ENCODE data around the gene ZNF324B.
"Not testable (repeated sequence)": the region's sequence is repeated elsewhere in the genome, so short reads cannot be mapped to it uniquely, and the experiment has no call there.

ZNF324B gene

DNA sequence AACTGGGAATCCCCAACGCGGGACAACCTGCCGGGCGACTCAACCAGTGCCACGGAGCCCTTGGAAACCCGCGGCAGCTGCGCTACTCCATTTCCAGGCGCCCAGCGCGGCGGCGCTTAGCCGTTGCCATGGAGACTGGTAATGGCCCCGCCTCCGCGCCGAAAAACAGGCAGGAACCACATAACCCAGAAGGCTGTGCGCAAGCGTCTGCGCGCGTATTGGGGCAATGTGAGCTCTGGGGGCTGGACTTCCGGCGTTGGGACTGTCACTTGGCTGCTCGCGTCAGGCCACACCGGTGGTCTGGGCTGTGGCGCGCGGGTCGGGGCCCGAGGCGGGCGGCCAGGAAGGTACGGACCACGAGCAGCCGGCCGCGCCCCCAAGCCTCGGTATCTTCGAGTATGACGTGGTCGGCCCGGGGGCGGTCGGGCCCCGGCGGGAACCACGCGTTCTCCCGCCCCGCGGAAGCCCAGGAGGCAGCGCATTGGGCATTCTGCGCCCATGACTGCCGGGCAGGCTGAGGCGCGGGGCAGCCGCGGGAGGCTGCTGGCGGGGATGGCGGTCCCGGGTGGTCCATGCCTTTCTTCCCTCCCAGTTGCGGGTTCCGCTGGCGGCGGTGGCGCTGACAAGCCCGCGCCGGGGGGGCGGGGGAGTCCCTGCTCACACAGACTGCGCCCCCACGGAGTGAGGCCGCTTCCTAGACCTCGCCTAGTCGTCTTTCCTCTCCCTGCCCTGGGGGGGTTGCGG, at the start of gene ZNF324B:
ZNF324B (plus strand) TSS at position 265 of the 744 bp plus-strand sequence. CDS start 2,080 bp downstream, outside the sequence.
- H3K79me2 ChIP-seq (ENCODE audit: low read length) = no peaks in the 10 kb centered on the region
- no peaks in the 10 kb centered on the region for H3K9me2 ChIP-seq (replicated peaks; ENCODE audit: insufficient read depth, low read length)
- DNase-seq = peak; percentile 98
- H3K9me3 ChIP-seq (replicated peaks; ENCODE audit: insufficient read depth, low read length) = no peaks in the 10 kb centered on the region
- no peaks in the 10 kb centered on the region for H4K20me1 ChIP-seq (ENCODE audit: insufficient read depth, low read length)
- no peaks in the 10 kb centered on the region for H3K27me3 ChIP-seq (replicated peaks; ENCODE audit: insufficient read depth, low read length)
- peak within 1 kb of the TSS; percentile 65 for H3K9ac ChIP-seq (ENCODE audit: low read length)
- H3K36me3 ChIP-seq (replicated peaks; ENCODE audit: insufficient read depth, low read length) = no peaks in the 10 kb centered on the region; the same call in 1 of the 2 replicates
- TF ChIP-seq, protein P1, sequence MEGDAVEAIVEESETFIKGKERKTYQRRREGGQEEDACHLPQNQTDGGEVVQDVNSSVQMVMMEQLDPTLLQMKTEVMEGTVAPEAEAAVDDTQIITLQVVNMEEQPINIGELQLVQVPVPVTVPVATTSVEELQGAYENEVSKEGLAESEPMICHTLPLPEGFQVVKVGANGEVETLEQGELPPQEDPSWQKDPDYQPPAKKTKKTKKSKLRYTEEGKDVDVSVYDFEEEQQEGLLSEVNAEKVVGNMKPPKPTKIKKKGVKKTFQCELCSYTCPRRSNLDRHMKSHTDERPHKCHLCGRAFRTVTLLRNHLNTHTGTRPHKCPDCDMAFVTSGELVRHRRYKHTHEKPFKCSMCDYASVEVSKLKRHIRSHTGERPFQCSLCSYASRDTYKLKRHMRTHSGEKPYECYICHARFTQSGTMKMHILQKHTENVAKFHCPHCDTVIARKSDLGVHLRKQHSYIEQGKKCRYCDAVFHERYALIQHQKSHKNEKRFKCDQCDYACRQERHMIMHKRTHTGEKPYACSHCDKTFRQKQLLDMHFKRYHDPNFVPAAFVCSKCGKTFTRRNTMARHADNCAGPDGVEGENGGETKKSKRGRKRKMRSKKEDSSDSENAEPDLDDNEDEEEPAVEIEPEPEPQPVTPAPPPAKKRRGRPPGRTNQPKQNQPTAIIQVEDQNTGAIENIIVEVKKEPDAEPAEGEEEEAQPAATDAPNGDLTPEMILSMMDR (IDR thresholded peaks at IDR 0.05; ENCODE audit: low read length) = no peak
- TF ChIP-seq EZH2phosphoT487 (IDR thresholded peaks at IDR 0.05; ENCODE audit: low read length) (no peak), EZH2 (optimal IDR thresholded peaks at IDR 0.05; ENCODE audit: low read depth, low read length) (no peak)
- peak within 1 kb of the TSS; percentile 73 for H2AFZ ChIP-seq (ENCODE audit: low read length)
- peak within 1 kb of the TSS; percentile 77 for H3K4me3 ChIP-seq (ENCODE audit: low read length)
- no peaks in the 10 kb centered on the region for H3K4me1 ChIP-seq (ENCODE audit: low read length)
- no peaks in the 10 kb centered on the region for H3F3A ChIP-seq (ENCODE audit: insufficient read depth, low read length)
- H3K4me2 ChIP-seq (ENCODE audit: low read depth, low read length) = peak within 1 kb of the TSS; percentile 87
- H3K27ac ChIP-seq (ENCODE audit: low read length) = peak within 1 kb of the TSS; percentile 6; the same call in 1 of the 2 replicates

DNA sequence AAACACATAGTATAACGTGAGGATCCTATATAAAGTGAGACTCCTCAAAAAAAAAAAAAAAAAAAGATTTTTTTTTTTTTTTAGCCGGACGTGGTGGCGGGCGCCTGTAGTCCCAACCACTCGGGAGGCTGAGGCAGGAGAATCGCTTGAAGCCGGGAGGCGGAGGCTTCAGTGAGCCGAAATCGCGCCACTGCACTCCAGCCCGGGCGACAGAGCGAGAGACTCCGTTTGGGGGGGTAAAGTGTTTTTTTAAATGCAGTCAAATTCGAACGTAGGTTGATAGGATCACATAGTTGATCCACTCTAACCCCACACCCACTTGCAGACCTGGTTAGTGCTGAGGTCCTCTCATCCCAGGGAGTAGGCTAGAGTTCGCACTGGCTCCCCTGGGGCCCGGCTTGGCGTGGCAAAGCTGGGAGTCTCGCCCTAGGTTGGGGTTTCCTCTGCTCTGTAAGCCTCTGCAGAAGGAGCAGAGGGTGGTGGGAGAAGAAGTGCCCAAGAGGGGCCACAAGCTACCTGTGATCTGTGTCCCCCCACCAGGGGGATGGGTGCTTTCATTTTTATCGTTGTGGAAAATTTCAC, 49.5 kb upstream of the ZNF324B start:
- H3K27me3 ChIP-seq (replicated peaks; ENCODE audit: insufficient read depth, low read length) = peaks cover 5% of the 10 kb centered on the region; the same call in 1 of the 2 replicates
- TF ChIP-seq, protein P1 (IDR thresholded peaks at IDR 0.05; ENCODE audit: low read length) = no peak
- no peak for TF ChIP-seq EZH2 (optimal IDR thresholded peaks at IDR 0.05; ENCODE audit: low read depth, low read length)
- TF ChIP-seq EZH2phosphoT487 (IDR thresholded peaks at IDR 0.05; ENCODE audit: low read length) = no peak
- no peak overlapping the region for H3K27ac ChIP-seq (ENCODE audit: low read length)
- no peak overlapping the region for H3K4me2 ChIP-seq (ENCODE audit: low read depth, low read length)
- no peak overlapping the region for H2AFZ ChIP-seq (ENCODE audit: low read length)
- no peaks in the 10 kb centered on the region for H3K9me3 ChIP-seq (replicated peaks; ENCODE audit: insufficient read depth, low read length)
- H3K4me3 ChIP-seq (ENCODE audit: low read length) = no peak overlapping the region
- H3F3A ChIP-seq (ENCODE audit: insufficient read depth, low read length) = no peaks in the 10 kb centered on the region
- no peaks in the 10 kb centered on the region for H3K36me3 ChIP-seq (replicated peaks; ENCODE audit: insufficient read depth, low read length)
- H3K9ac ChIP-seq (ENCODE audit: low read length) = no peak overlapping the region
- H4K20me1 ChIP-seq (ENCODE audit: insufficient read depth, low read length) = no peaks in the 10 kb centered on the region
- no peaks in the 10 kb centered on the region for H3K4me1 ChIP-seq (ENCODE audit: low read length)
- H3K9me2 ChIP-seq (replicated peaks; ENCODE audit: insufficient read depth, low read length) = no peaks in the 10 kb centered on the region
- no peak for DNase-seq
- H3K79me2 ChIP-seq (ENCODE audit: low read length) = no peaks in the 10 kb centered on the region

DNA sequence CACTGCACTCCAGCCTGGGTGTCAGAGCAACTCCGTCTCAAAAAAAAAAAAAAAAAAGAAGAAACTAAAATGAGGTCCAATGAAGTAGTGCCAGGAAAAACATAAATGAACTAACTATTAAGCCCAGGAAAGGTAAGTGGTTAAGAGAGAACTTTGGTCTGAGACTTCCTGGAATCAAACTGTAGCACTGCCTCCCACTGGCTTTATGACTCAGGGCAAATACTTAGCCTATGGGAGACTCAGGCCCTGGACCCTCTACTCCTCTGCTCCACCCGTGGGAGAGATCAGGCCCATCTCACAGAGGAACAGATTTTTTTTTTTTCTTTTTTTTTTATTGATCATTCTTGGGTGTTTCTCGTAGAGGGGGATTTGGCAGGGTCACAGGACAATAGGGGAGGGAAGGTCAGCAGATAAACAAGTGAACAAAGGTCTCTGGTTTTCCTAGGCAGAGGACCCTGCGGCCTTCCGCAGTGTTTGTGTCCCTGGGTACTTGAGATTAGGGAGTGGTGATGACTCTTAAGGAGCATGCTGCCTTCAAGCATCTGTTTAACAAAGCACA, 47.4 kb upstream of the ZNF324B start:
- H3K4me1 ChIP-seq (ENCODE audit: low read length); H2AFZ ChIP-seq (ENCODE audit: low read length); H3K27me3 ChIP-seq (replicated peaks; ENCODE audit: insufficient read depth, low read length); H3K36me3 ChIP-seq (replicated peaks; ENCODE audit: insufficient read depth, low read length); DNase-seq; H3K9me3 ChIP-seq (replicated peaks; ENCODE audit: insufficient read depth, low read length); H3K4me2 ChIP-seq (ENCODE audit: low read depth, low read length); H4K20me1 ChIP-seq (ENCODE audit: insufficient read depth, low read length); H3K9me2 ChIP-seq (replicated peaks; ENCODE audit: insufficient read depth, low read length); H3K4me3 ChIP-seq (ENCODE audit: low read length); H3K27ac ChIP-seq (ENCODE audit: low read length); H3F3A ChIP-seq (ENCODE audit: insufficient read depth, low read length); H3K79me2 ChIP-seq (ENCODE audit: low read length); H3K9ac ChIP-seq (ENCODE audit: low read length): not testable (repeated sequence)

Data from MM.1S (cell line).